ENCODE measurements around the gene PML. TPM values are rescaled to one million over a fixed set of nuclear protein-coding genes. Genes with fewer than 3 reads are reported as not detected.
"Not testable (repeated sequence)": the region's sequence is repeated elsewhere in the genome, so short reads cannot be mapped to it uniquely, and the experiment has no call there.

The PML gene
- total RNA-seq, 4 donors from 2014 or later: 24.1 to 75.1 (median 52.1) TPM

GRCh38 chr15:73957785-73958184, 36.7 kb upstream of the PML start:
- ATAC-seq: no peak
- TF ChIP-seq CTCF (IDR thresholded peaks at IDR 0.05) (no peak), POLR2AphosphoS5 (IDR thresholded peaks at IDR 0.05) (no peak), EP300 (IDR thresholded peaks at IDR 0.05) (no peak), POLR2A (IDR thresholded peaks at IDR 0.05) (no peak)
- Histone ChIP-seq H3K27ac (no peak overlapping the region), H3K36me3 (no peaks in the 10 kb centered on the region), H3K9me3 (no peaks in the 10 kb centered on the region), H3K27me3 (no peaks in the 10 kb centered on the region), H3K4me1 (peaks cover 0 to 18% (median 8%) of the 10 kb centered on the region in 3 donors), H3K4me3 (no peak overlapping the region)
- WGBS, 2 donors (ENCODE audit: low coverage in 1 of 2): 83% methylated on average over 1 of the region's 2 CpGs; no CpG with 5 or more reads in 1 of the 2 donors

GRCh38 chr15:73959012-73959581, 35.4 kb upstream of the PML start:
- no peak for ATAC-seq
- no peak for TF ChIP-seq POLR2AphosphoS5 (IDR thresholded peaks at IDR 0.05)
- no peak for TF ChIP-seq EP300 (IDR thresholded peaks at IDR 0.05)
- no peak for TF ChIP-seq POLR2A (IDR thresholded peaks at IDR 0.05)
- TF ChIP-seq CTCF (IDR thresholded peaks at IDR 0.05): no peak
- H3K27me3 ChIP-seq: no peaks in the 10 kb centered on the region
- H3K4me3 ChIP-seq: no peak overlapping the region
- no peaks in the 10 kb centered on the region for H3K9me3 ChIP-seq
- 77 to 80% methylated on average over 1 to 3 of the region's 8 CpGs for WGBS, 2 donors (ENCODE audit: low coverage in 1 of 2)
- peaks cover 0 to 6% (median 0%) of the 10 kb centered on the region in 3 donors for H3K4me1 ChIP-seq
- no peak overlapping the region for H3K27ac ChIP-seq
- H3K36me3 ChIP-seq: no peaks in the 10 kb centered on the region

- no peaks in the 10 kb centered on the region for H3K36me3 ChIP-seq
- H3K9me3 ChIP-seq: no peaks in the 10 kb centered on the region
- no peak for ATAC-seq
- no peak overlapping the region for H3K4me3 ChIP-seq
- H3K4me1 ChIP-seq: peaks cover 0 to 5% (median 0%) of the 10 kb centered on the region in 3 donors
- TF ChIP-seq CTCF (IDR thresholded peaks at IDR 0.05) (no peak), EP300 (IDR thresholded peaks at IDR 0.05) (no peak), POLR2AphosphoS5 (IDR thresholded peaks at IDR 0.05) (no peak), POLR2A (IDR thresholded peaks at IDR 0.05) (no peak)
- WGBS, 2 donors (ENCODE audit: low coverage in 1 of 2): 91 to 96% methylated on average over 4 to 5 of the region's 6 CpGs
- no peaks in the 10 kb centered on the region for H3K27me3 ChIP-seq
- no peak overlapping the region for H3K27ac ChIP-seq
These were observed 34.7 kb upstream of the PML start for GRCh38 chr15:73959801-73960200.

GRCh38 chr15:73960472-73961070, 33.9 kb upstream of the PML start:
- H3K9me3 ChIP-seq, H3K27me3 ChIP-seq, H3K4me3 ChIP-seq, H3K27ac ChIP-seq, H3K36me3 ChIP-seq, ATAC-seq: not testable (repeated sequence)
- H3K4me1 ChIP-seq: peaks cover 0 to 10% (median 0%) of the 10 kb centered on the region in 3 donors
- WGBS, 2 donors (ENCODE audit: low coverage in 1 of 2): 80 to 86% methylated on average over 5 to 6 of the region's 7 CpGs

GRCh38 chr15:73962433-73962832, 32.1 kb upstream of the PML start:
- 68 to 70% methylated on average over 4 to 5 of the region's 5 CpGs for WGBS, 2 donors (ENCODE audit: low coverage in 1 of 2)
- no peaks in the 10 kb centered on the region for H3K9me3 ChIP-seq

More at GRCh38 chr15:73962433-73962832, 32.1 kb upstream of the PML start:
- no peaks in the 10 kb centered on the region for H3K36me3 ChIP-seq
- H3K4me3 ChIP-seq: no peak overlapping the region
- H3K27ac ChIP-seq: no peak overlapping the region
- peaks cover 0 to 10% (median 0%) of the 10 kb centered on the region in 3 donors for H3K4me1 ChIP-seq
- ATAC-seq: no peak
- TF ChIP-seq POLR2AphosphoS5 (IDR thresholded peaks at IDR 0.05): no peak
- TF ChIP-seq EP300 (IDR thresholded peaks at IDR 0.05): no peak
- TF ChIP-seq POLR2A (IDR thresholded peaks at IDR 0.05): no peak
- no peak for TF ChIP-seq CTCF (IDR thresholded peaks at IDR 0.05)
- no peaks in the 10 kb centered on the region for H3K27me3 ChIP-seq
